Dedifferentiated amniotic fluid mesenchymal stem cell (primary cell): Measurements from ENCODE around the gene CPTP.
"Not testable (repeated sequence)": the region's sequence is repeated elsewhere in the genome, so short reads cannot be mapped to it uniquely, and the experiment has no call there.

ENCODE experiments used
- DNase-seq: peaks from one replicate; pipeline ENCODE4 v3.0.0-alpha.2; 2016; ENCODE audit errors: extremely low spot score

Gene CPTP

DNA sequence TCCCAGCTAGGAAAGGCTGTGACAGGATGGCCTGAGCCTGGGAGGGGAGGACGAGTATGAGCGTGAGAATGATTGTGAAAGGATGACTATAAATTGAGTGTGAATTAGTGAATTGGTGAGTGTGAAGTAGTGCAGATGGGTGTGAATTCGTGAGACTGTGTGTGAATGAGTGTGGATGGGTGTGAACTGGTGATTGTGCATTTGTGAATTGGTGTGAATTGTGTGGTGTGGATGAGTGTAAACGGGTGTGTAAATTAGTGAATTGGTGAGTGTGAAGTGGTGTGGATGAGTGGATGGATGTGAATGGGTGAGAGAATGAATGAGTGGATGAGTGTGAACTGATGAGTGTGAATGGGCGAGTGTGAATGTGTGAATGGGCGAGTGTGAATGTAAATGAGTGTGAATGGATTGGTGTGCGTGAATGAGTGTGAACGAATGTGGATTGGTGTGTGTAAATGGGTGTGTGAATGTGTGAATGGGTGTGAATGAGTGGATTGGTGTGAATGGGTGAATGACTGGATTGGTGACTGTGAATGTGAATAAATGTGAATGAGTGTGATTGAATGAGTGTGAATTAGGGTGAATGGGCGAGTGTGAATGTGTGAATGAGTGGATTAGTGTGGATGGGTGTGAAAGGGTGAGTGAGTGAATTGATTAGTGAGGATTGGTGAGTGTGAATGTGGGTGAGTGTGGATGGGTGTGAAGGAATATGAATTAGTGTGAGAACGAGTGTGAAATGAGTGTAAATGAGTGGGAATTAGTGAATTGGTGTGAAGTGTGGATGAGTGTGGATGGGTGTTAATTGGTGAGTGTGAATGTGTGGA lies 41.5 kb downstream of the CPTP start:
- no peak for DNase-seq

DNA sequence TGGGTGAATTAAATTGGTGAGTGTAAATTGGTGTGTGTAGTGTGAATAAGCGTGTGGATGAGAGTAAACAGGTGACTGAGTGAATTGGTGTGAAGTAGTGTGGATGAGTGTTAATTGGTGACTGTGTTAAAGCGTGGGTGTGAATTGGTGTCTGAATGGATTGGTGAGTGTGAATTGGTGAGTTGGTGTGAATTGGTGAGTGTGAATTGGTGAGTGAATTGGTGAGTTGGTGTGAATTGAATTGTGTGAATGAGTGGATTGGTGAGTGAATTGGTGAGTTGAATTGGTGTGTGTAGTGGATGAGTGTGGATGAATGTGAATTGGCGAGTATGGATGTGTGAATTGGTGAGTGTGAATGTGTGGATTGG lies 42.1 kb downstream of the CPTP start:
- DNase-seq: no peak

DNA sequence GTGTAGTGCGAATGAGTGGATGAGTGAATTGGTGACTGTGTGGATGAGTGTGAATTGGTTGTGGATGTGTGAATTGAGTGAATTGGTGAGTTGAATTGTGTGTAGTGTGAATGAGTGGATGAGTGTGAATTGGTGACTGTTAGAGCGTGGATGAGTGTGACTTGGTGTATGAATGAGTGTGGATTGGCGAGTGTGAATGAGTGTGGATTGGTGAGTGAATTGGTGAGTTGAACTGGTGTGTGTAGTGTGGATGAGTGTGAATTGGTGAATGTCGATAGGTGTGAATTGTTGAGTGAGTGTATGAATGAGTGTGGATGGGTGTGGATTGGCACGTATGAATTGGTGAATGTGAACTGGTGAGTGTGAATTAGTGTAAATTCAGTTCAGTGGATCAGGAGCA lies 42.7 kb downstream of the CPTP start:
- no peak for DNase-seq

DNA sequence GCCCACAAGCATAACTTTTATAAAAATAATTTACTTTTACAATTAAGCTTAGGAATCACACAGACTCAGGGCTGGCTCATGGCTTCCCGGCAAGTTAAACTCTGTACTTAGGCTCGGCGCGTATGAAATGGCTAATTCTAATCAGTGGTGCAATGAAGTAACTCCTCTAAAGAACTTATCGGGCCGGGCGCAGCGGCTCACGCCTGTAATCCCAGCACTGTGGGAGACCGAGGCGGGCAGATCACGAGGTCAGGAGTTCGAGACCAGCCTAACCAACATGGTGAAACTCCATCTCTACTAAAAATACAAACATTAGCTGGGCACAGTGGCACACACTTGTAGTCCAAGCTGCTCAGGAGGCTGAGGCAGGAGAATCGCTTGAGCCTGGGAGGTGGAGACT lies 45.5 kb downstream of the CPTP start:
- not testable (repeated sequence) for DNase-seq

DNA sequence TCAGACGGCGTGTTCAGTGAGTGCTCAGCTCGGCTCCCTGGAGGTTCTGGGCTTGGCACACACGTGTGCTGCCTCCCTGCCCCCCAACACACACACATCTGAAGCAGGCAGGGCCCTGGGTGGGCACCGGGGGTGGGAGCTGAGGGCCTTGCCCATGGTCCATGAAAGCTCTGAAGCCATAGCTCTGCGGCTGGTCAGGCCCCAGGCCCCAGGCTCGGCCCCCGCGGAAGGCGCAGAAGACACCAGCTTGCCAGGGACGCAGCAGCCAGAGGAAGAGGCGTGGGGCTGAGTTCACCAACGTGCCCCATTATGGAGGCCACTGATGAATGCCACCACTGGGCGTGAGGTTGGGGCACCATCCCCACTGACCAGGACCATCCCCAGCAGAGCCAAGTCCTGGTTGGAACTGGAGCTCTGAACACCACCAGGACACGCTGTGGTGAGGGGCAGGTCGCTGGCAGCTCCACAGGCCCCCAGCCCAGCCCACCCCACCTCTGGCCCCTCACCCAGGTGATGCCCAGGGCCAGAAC lies 46.2 kb downstream of the CPTP start:
- no peak for DNase-seq

DNA sequence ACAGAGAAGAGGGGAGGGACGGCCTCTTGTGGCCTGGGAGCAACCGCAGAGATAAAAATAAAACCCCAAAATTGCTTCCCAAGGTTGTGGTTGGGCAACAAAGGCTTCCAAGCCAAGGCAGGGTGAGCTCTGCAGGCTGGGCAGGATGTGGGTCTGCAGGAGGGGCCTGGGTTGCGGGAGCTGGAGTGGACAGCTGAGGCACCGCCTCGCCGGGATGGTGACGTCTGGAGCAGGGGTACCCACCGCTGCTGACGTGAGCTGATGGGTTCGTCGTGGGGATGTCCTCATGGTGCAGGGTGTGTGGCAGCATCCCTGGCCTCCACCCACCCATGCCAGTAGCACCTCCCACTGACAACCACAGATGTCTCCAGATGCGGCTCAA lies 46.8 kb downstream of the CPTP start:
- DNase-seq: no peak

DNA sequence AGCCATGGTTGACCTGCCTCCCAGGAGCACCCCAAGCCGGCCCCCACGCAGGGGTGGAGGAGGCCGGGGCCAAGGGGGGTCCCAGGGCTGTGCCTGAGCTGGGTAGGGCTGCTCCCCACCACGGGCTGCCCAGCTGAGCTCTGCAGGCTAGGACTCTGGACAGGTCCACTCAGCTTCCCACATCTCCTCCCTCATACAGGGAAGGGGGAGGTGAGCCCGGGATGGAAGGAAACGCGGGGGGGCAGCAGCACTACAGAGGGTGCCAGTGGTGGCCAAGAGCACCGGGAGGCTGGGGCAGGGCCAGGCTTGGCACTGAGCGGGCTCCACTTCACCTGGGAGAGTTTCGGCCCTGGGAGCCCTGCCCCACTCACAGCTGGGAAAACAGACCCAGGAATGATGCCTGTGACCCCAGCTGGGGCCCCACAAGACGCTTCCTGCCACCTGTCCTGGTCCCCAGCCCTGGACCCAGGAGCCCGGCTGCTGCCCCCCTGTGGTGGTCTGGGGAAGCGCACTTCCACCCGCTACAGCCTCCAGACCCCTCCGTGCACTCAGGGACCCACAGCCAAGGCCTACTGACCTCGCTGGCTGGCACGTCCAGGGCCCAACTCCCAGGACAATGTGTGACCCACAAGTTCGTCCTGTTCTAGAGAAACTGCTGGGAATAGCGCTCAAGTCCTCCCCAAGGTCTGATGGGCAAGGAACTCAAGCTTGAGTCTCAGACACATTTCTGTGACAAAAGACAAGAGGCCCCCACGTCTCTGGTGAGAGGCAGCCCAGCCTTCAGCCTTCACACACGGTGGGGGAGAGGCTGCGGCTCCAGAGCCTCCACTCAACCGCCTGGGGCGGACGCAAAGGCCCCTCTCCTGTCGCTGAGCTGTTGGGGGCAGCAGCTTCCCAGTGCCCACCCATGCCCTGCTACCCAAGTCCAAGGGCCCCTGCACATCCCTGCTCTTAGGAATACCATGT lies 47.4 kb downstream of the CPTP start:
- DNase-seq: no peak

DNA sequence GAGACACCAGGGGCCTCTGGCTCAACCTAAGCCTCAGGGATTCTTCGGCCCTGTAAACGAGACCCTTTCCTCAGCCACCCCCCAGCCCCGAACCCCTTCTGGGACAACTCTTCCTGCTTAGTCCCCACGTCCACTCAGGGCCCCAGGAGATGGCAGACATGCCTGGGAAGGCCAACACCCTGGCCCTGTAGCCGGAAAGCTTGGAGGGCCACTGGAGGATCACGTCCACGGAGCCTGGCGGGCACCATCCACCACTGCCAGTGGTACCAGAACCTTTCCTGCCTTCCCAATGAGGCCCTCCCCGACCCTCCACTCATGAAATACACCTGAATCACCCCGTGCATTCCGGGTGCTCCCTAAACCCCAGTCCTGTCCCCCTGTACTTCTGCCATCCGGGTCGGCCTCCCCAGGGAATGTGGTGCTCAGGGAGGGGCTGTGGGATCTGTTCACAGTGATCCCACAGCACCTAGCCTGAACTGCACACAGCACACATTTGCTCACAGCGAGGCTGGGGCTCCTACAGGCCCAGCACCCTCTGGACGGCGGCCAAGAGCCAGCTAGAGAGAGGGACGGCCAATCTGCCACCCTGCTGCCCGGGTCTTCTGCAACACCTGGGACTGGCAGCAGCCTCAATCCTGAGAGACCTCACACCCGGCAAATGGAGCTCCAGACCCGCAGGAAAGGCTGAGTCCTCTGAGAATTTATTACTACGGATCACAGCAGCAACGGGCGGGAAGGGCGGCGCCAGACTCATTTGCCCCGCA lies 48.6 kb downstream of the CPTP start:
- no peak for DNase-seq

DNA sequence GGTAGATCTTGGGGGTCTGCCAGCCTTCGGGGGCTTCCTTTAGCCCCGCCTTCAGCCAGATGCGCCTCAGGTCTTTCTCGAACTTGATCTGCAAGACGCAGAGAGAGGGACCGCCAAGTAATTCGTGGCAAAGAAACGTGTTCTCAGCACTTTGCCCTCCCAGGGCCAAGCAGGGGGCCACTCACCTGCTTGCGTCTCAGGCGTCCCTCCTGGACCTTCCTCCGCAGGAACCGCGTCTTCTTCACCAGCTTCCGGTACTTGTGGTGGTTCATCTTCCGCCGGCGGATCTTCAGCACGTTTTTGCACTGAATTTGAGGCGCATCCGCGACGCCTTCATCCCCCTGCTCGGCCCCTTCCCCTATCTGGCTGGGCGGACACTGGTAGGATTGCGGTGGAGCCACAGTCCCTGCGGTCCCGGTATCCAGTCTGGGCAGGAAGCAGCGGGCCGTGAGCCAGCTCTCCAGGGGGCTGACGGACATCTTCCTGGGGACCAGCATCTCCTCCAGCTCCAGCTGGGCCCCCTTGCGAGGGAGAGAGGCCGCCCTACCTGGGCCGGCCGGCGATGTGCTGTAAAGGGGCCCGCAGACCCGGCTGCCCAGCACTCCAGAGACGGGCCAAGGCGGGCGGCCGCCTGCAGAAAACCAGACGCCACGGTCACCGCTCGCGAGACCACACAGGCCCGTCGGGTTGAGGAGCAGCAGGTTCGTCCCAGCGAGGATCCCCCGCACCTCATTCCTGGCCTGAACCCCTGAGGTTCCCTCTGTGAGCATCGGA lies 49.4 kb downstream of the CPTP start:
- no peak for DNase-seq

DNA sequence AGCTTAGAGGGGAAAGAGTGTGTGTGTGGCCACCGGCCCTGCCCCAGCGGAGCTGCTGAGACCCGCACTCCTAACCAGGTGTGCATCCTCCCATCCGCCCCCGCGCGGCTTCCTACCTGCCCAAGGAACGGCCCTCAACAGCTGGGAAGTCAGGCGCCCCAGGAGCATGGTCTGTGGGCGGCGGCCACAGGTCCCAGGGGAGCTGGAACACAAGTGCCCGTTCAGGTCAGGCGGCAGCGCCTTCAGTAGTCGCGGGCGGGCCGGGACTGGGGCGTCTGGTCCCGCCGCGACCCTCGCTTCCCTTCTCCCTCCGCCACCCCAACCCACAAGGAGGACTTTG lies 50.0 kb downstream of the CPTP start:
- no peak for DNase-seq

DNA sequence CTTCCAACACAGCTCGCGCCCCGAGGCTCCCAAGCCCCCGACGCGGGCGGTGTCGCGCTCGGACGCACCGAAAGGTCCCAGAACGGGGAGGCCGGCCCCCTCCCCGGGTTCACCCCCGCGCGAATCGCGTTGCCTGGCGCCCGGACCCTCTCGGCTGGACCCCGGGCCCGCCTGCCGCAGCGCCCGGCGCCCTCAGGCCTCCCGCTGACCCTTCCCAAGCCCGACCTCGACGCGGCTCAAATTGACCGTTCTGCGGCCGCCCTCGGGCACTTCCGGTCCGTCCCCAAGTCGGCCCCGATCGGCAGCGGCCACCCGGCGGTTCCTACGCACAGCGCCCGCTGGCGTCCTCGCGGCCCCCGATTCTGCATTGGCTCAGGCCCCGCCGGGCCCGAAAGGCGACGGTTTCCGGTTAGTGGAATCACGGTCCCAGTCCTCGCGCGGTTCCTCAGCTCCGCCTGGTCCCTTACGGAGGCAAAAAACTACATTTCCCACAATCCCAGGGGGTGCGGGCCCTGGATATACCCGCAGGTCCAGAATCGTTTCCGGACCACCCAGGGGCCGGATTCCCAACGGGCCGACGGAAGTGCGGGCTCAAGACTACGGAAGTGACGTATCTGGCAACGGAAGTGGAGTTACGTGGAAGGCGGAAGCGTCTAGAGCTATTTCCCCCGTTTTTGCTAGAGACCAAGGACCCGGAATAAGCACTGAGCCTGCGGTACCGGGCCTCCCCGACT lies 50.5 kb downstream of the CPTP start, which contains the start of gene AURKAIP1:
Gene AURKAIP1, minus strand, starts transcription at position 279 of the 734 bp plus-strand sequence. CDS start 451 bp downstream, outside the sequence.
- peak; percentile 100 for DNase-seq

DNA sequence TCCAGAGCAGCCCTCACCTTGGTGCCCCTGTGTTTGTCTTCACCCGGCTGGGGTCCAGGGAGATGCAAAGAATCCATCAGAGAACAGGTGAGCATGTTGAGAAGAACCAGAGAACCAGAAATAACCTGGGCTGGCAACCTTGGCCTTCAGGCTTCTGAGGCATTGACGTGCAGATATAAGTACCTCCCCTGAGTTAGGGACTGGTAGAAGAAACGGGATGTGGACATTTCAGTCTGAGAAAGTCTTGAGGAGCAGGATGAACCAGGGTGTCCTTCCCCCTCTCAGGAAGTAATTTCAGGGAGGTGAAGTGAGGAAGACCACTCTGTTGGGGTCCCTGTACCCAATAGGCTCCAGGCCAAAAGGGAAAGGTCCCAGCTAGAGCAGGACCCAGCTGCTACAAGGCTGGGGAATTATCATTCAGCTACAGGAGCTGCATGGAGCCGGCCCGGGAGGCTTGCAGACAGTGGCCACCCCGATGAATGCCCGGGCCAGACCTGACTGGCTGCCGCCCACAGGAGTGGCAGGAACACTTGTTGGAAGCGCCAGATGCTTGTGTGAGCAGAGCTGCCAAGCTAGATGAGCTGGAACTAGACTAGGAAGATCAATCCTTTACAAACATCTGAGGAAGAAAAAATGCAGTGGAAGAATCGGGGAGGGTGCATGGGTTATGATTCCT lies 52.1 kb downstream of the CPTP start:
- DNase-seq: no peak

DNA sequence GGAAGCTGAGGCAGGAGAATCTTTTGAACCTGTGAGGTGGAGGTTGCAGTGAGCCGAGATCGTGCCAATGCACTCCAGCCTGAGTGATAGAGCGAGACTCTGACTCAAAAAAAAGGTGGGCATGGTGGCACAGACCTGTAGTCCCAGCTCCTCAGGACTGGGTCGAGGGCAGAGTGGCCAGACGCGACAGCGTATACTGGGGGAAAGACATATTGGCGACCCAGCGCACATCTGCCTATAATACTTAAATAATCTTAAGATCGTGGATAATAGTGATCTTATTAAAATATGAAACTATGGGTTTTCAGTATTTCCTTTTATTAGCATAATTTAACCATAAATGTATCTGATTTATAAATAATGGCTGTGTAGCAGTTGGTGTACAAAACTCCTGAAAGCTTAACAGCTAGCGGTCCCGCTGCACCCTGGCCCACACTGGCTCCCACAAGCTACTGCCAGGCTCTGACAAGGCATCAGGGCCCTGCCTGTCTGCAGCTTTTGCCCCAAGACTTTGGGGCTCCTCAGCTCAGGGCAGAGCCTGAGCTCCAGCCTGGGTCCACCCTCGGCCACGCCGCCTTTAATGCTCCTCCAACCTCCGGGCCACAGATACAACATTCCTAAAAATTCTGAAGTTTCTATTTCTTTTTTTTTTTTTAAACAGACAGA lies 53.1 kb downstream of the CPTP start:
- DNase-seq: no peak
